HG03108 (cell line): ENCODE results near the gene GPR152.

Source experiments
- ATAC-seq: cut with Tn5 transposase; IDR thresholded peaks from one replicate; pipeline ENCODE4 v1.9.1; 2021; ENCODE audit warnings: moderate library complexity; ENCODE audit not compliant: unreplicated experiment

Gene GPR152

GRCh38 chr11:67452141-67452952 lies at the start of gene GPR152:
TSS of gene GPR152 (minus strand) at chr11:67452729. CDS start at chr11:67452724, 5 bp downstream.
- ATAC-seq, result no peak

GRCh38 chr11:67501854-67502253 lies 49.3 kb upstream of the GPR152 start:
- ATAC-seq, result no peak

DNA sequence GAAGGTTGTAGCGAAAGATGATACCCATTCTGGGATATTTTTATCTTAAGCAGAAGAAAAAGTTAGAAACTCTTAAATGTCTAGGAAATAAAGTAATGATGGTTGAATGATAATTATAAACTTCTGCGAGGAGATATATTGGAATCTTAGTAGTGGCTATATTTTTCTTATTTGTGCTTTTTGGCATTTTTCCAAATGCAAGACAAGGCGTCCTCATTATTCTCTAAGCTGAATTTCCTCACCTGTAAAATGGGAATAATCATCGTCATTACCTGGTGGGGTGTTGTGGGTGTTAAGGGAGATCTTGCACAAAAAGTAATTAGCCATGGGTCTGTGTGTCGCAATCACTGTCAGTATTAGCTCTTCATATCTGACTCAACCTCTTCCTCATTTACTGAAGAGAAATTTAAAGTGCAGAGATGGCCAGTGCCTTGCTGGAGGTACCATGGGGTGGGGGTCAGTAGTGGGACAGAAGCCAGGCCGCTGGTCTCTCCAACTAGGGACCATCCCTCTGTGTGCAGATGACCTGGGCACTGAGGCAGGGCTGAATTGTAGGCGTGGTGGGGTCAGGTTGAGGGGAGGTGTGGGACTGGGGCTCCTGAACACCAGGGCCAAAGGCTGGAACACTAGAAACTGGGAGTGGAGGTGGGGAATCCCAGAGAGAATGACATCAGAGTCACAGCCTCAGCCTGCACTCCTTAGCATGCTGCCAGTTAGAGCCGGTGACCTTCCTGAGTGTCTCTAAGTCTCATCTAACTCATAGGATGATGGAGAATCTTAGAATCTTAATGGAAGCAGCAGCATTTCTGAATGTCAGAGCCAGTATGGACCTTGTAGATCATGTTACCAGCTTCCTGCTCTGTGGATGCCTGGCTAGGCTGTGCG lies 48.5 kb upstream of the GPR152 start:
- ATAC-seq, result no peak

DNA sequence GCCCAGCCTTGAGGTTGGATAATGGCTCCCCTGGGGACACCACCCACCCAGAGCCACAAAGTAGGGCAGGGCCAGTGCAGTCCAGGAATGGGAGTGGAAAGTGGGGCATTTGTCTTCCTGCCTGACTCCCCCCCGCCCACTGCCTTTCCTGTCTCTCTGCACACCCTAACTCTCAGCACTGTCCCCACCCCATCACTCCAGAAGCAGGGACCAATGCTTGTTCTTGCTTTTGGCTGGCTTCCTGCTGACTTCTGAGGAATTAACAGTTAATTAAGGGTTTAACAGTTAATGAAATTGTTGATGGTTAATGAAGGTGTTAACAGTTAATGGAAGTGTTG lies 47.9 kb upstream of the GPR152 start:
- no peak for ATAC-seq

DNA sequence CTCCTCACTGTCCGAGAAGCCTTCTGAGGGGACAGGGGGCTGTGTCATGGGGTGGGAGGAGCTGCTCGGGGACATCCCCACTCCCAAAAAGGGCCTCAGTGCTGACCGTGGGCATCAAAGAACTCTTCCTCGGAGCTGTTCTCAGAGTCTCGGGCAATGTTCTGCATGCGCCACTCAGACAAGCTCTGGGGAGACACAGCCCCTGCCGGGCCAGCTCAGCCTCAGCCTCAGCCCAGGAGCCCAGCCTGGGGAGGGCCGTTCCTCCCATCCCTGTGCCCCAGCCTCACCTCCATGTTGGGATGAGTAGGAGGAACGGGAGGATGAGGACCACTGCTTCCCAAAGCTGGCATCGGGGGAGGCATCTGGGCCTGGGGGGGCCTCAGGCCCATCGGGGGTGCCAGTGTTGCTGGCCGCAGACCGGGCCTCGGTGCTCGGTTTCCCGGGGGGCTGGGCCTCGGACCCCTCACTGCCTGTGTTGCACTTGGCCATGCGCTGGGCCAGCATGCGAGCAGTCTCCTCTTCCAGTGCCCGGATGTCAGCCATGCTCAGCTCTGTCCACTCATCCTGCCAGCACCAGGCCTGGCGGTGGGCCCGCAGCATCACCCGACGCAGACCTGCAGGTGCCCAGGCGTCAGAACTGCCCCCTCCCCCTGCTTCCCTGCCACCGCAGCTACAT lies 47.4 kb upstream of the GPR152 start:
- ATAC-seq, result no peak

DNA sequence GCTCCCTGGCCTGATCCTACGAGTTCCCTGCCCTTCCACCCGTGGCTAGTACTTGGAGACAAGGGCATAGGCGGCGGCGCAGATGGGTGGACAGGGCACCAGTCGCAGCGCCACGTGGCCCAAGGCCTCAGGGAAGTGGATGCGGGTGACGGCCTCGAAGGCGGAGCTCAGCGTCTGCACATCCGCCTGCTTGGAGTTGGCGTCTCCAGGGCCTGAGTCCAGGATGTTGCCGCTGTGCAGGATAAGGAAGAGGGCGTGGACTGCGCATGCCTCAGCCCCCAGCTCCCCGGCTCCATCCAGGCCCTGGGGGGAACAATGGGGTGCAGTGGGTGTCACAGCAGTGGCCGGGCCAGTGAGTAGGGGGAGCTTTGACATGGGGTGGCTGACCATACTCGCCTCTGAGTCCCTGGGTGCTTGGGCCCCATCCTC lies 46.0 kb upstream of the GPR152 start:
- no peak for ATAC-seq

- ATAC-seq, result no peak
Measured at GRCh38 chr11:67497656-67498291, 45.2 kb upstream of the GPR152 start.

GRCh38 chr11:67496113-67496512 lies 43.6 kb upstream of the GPR152 start:
- no peak for ATAC-seq

DNA sequence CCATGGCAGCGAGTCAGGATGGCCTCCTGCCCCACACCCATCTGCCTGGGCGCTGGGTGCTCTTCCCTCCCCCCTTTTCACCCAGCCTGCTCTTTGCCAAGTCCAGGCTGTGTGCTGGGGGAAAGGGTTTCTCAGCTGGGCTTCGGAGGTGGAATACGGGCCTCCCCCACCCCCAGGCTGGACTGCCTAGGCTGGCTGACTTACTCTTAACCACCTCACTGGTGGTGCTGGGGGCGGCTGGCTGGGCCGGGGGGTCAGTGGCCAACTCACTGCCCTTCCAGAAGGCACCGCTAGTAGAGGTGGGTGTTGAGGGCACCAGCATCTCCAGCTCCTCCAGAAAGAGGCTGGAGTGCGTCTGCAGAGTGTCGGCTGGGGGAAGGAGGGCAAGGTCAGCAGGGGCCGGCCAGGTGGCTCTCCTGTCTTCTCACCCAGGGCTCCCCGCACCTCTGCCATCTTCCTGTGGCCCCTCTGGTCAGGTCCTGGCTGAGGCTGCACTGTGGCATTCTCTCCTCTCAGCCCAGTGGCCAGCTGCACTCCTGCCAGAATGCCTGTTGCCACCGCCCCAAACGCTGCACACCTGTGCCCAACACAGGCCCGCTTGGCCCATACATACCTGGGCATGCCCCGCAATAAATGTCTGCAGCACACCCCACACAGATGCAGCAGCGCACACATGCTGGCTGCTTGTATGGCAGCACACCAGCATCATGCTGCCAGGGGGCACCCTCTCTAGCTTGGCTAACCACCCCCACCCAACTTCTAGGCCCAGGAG lies 42.9 kb upstream of the GPR152 start:
- no peak for ATAC-seq

- ATAC-seq, result no peak
Measured at GRCh38 chr11:67494371-67495233, 42.1 kb upstream of the GPR152 start.

DNA sequence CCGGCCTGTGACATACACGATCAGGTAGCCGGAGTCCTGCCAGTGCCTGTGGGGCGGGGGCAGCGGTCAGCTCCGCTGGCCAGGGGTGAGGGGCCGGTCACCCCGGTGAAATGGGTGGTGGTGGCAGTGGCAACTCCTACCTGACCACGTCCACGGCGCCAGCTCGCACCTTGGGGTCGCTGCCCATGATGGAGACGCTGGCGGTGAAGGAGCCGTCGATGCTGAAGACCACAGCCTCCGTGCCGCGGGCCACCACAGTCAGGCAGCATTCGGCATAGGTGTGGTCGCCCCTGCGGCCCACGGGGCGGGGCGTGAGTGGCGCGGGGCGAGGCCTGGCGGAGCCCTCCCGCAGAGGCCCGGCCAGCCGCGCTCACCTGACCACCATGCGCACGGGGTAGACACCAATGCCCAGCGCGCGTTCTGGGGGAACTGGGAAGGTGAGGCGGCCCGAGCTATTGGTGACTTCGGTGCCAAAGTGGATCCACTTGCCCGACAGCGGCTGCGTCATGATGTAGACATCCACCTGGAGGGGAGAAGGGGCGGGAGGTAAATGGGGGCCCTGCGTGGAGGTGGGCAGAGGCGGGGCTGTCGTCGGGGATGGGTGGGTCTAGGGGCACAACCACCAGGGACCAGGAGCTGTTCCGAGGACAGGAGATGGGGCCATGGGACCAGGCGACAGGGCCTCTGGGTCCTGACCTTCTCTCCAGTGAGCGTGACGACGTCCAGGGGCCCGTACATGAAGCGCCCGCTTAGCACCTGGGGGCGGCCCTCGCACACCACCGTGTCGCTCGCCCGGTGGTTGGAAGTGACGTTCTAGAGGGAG lies 41.2 kb upstream of the GPR152 start:
- ATAC-seq, result no peak

- ATAC-seq, result no peak
Measured at GRCh38 chr11:67492801-67493547, 40.4 kb upstream of the GPR152 start.

- ATAC-seq, result no peak
Measured at GRCh38 chr11:67492069-67492727, 39.7 kb upstream of the GPR152 start.

- no peak for ATAC-seq
Measured at GRCh38 chr11:67491276-67492068, 38.9 kb upstream of the GPR152 start.

DNA sequence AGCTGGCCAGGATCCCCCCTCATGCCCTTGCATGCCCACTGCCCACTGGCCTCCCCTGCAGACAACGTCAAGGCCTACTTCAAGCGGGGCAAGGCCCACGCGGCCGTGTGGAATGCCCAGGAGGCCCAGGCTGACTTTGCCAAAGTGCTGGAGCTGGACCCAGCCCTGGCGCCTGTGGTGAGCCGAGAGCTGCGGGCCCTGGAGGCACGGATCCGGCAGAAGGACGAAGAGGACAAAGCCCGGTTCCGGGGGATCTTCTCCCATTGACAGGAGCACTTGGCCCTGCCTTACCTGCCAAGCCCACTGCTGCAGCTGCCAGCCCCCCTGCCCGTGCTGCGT lies 38.2 kb upstream of the GPR152 start:
- ATAC-seq, result no peak

DNA sequence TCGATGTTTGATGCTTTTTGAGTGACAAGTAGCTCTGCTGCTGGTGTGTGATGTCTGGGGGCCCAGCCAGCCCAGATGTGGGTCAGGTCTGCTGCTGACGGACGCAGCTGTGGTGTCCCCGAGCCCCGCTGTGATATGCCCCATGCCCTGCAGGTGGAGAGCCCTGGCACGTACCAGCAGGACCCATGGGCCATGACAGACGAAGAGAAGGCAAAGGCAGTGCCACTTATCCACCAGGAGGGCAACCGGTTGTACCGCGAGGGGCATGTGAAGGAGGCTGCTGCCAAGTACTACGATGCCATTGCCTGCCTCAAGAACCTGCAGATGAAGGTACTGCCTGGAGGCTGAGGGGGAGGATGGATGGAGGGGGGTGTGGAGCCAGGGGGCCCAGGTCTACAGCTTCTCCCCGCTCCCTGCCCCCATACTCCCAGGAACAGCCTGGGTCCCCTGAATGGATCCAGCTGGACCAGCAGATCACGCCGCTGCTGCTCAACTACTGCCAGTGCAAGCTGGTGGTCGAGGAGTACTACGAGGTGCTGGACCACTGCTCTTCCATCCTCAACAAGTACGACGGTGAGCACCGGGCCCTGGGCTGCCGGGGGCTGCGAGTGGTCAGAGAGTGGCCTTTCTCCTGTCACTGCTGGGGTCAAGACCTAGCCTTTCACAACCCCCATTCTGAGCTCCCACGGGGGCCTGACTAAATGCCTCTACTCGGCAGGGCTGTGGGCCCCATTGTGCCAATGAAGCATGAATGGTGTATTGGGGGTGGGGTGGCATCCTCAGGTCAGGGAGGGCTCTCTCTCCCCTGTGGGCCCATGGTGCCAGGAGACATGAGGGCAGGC lies 37.6 kb upstream of the GPR152 start:
- no peak for ATAC-seq
